Posterior cingulate gyrus (tissue), 11 donors: ENCODE data around the gene CYB561.
A peak's percentile ranks its signal among the peaks of the same experiment; 100 is the strongest.

Experiments used
- DNase-seq, 10 donors: peaks; one replicate each; pipeline versions ENCODE4 v3.0.0 to v3.0.0-alpha.2; 2020 to 2021; ENCODE audit warnings: mixed read lengths in 3 of 10
- intact Hi-C: fragments of 100-400 bp; cut with DNase I; formaldehyde crosslinking; loops from one replicate; pipeline ENCODE4 v1.15.1; 2023

The CYB561 gene

GRCh38 chr17:63421681-63422645 is 24.1 kb downstream of the CYB561 start:
- DNase-seq = peak in 1 of 10 donors; percentile 48
- intact Hi-C loops = no loop called here

- DNase-seq = peak in 1 of 10 donors; percentile 57
- intact Hi-C loops = no loop called here
Measured at GRCh38 chr17:63420868-63421680, 25.0 kb downstream of the CYB561 start.

GRCh38 chr17:63419949-63420867 is 25.9 kb downstream of the CYB561 start:
- DNase-seq = no peak
- intact Hi-C loops = no loop called here

GRCh38 chr17:63419398-63419797 is 26.7 kb downstream of the CYB561 start:
- intact Hi-C loops = no loop called here
- no peak for DNase-seq

GRCh38 chr17:63418540-63418939 is 27.6 kb downstream of the CYB561 start:
- intact Hi-C loops = no loop called here
- DNase-seq = no peak

- no peak for DNase-seq
- intact Hi-C loops = no loop called here
Measured at GRCh38 chr17:63414222-63414621, 31.9 kb downstream of the CYB561 start.

GRCh38 chr17:63413128-63413527 is 33.0 kb downstream of the CYB561 start:
- intact Hi-C loops = no loop called here
- DNase-seq = no peak

- no peak for DNase-seq
- intact Hi-C loops = no loop called here
Measured at GRCh38 chr17:63412234-63412633, 33.9 kb downstream of the CYB561 start.

- DNase-seq = no peak
Measured at GRCh38 chr17:63407741-63408330, 38.3 kb downstream of the CYB561 start.

GRCh38 chr17:63406689-63407330 is 39.3 kb downstream of the CYB561 start:
- peak in 5 of 10 donors; percentile 33 to 73 (median 71) for DNase-seq
- intact Hi-C loops = loop anchor here (1.0 to 5.0 kb wide), 3 partner anchors 294 to 705 kb away; no protein-coding TSS in a partner anchor

More at GRCh38 chr17:63407741-63408330, 38.3 kb downstream of the CYB561 start:
- intact Hi-C loops = loop anchor here (2.0 to 5.0 kb wide), 2 partner anchors 295 to 706 kb away; no protein-coding TSS in a partner anchor

- intact Hi-C loops = loop anchor here (1.0 to 5.0 kb wide), 3 partner anchors 293 to 704 kb away; no protein-coding TSS in a partner anchor
- no peak for DNase-seq
Measured at GRCh38 chr17:63405741-63406261, 40.3 kb downstream of the CYB561 start.

- intact Hi-C loops = loop anchor here (5.0 kb wide), 1 partner anchor 703 kb away; no protein-coding TSS in a partner anchor
- DNase-seq = no peak
Measured at GRCh38 chr17:63405020-63405419, 41.1 kb downstream of the CYB561 start.

GRCh38 chr17:63402431-63403212 is 43.5 kb downstream of the CYB561 start:
- intact Hi-C loops = loop anchor here (2.0 kb wide), 1 partner anchor 414 kb away; no protein-coding TSS in a partner anchor
- DNase-seq = no peak

GRCh38 chr17:63399856-63400255 is 46.2 kb downstream of the CYB561 start:
- DNase-seq = no peak
- intact Hi-C loops = loop anchor here (10.0 kb wide), 1 partner anchor 55 kb away; no protein-coding TSS in a partner anchor

GRCh38 chr17:63399316-63399715 is 46.8 kb downstream of the CYB561 start:
- no peak for DNase-seq
- intact Hi-C loops = loop anchor here (10.0 kb wide), 1 partner anchor 55 kb away; no protein-coding TSS in a partner anchor

GRCh38 chr17:63398680-63399079 is 47.4 kb downstream of the CYB561 start:
- intact Hi-C loops = loop anchor here (10.0 kb wide), 1 partner anchor 54 kb away; no protein-coding TSS in a partner anchor
- no peak for DNase-seq

- DNase-seq = no peak
- intact Hi-C loops = loop anchor here (10.0 kb wide), 1 partner anchor 50 kb away; no protein-coding TSS in a partner anchor
Measured at GRCh38 chr17:63395075-63395805, 50.9 kb downstream of the CYB561 start.
